NCI-H748 (cell line): ENCODE data around the gene CEBPG.

Source experiments
- DNase-seq: peaks from one replicate; lab custom pipeline; 2025; ENCODE audit not compliant: unreplicated experiment; lab: John Stamatoyannopoulos, UW

Gene CEBPG

DNA sequence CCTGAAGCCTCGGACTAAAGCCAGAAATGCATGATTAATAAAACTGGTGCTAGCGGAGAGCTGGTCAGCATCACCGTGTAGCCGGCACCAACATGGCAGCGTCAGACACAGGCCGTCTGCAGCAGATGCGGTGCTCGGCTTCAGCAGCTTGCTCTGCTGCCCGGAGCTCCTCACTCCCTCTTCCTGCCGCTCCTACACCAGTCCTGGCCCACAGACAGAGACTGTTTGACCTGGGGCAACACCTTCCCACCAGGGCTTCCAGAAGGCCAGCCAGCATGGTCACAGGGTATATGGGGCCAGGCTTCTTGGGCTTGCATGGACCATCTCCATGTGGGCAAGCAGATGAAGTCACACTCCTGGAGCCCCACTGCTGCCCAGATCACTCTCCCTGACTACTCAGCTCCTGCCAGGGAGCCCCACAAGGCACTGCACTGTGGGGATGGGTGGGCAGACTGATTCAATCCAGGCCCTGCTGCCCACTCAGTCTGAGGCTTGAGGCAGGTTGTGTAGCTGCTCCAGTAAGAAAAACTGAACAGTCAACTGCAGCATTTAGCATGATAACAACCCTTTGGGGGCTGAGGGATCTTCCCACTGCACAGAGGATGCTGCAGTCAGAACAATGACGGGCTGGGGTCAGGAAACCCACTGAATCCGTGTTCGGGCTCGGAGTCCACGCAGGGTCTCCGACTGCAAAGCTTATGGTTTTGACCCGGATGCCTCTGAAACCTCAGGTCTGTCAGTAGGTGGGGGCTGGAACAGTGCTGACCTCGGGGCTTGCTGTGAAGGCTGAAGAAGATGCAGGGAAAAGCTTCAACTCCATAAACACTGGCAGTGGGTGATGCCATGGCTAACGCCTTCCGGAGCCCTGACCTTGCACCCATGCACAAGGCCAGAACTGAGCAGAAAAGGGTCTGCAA is 45.6 kb downstream of the CEBPG start:
- DNase-seq: no peak

DNA sequence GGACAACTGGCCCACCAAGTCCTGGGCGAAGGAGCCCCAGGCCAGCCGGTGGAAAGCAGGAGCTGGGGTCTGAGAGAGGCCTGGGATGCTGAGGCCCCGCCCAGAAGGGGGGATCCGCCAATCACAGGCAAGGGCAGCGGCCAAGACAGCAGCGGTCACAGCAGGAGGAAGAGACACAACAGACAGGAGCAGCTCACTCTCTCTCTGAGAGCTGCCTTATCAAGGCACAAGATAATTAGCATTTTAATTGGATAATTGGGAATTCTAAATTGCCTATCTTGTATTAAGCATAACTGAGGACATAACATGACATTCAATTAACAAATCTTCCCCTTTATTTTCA is 46.2 kb downstream of the CEBPG start:
- DNase-seq: no peak

DNA sequence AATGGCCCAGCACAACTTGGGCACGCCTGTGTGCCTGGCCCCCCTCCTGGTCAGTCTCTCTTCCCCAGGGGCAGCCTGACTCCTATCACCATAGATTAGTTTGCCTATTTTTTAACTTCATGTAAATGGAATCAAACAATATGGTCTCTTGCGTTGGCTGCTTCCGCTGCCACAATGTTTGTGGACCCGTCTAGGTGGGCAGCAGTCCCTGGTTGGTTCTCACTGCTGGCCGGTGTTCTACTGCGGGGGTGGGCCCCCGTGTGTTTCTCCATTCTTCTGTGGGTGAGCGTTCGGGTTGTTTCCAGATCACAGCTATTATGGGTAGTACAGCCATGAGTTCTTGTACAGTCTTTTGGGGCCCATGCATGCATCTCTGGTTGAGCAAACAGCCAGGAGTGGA is 47.3 kb downstream of the CEBPG start:
- no peak for DNase-seq

DNA sequence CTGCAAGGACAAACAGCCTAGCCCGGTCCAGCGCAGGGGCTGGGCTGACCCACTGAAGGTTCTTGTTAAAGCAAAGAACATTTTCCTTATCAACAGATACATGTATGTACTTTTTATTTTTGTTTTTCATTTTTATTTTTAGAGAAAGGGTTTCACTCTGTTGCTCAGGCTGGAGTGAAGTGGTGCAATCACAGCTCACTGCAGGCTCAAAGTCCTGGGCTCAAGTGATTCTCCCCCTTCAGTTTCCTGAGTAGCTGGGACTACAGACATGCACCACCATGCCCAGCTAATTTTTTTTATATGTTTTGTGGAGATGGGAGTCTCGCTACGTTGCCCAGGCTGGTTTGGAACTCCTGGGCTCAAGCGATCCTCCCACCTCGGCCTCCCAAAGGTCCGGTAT is 47.9 kb downstream of the CEBPG start:
- DNase-seq: no peak

DNA sequence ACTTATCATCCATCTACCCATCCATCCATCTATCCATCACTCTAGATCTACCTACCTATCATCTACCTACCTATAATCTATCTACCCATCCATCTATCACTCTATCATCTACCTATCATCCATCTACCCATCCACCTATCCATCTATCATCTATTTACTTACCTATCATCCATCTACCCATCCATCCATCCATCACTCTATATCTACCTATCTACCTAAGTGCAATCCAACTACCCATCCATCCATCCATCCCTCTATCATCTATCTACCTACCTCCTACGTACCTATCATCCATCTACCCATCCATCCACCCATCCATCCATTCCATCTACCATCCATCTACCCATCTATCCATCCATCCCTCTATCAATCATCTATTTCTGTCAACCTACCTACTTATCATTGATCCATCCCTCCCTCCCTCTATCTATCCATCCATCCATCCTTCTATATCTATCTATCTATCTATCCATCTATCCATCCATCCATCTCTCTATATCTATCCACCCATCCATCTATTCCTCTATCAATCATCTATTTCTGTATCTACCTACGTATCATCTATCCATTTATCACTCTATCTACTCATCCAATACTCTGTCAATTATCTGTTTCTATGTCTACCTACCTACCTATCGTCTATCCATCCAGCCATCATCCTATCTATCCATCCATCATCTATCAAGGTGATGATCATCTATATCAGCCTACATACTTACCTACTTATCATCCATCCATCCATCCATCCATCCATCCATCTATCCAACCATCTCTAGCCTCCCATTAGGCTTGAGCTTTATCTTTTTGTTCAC is 49.1 kb downstream of the CEBPG start:
- no peak for DNase-seq

GRCh38 chr19:33424181-33424580 is 50.7 kb downstream of the CEBPG start:
- DNase-seq: no peak

- DNase-seq: no peak
These were observed 53.3 kb downstream of the CEBPG start for GRCh38 chr19:33426621-33427361.

DNA sequence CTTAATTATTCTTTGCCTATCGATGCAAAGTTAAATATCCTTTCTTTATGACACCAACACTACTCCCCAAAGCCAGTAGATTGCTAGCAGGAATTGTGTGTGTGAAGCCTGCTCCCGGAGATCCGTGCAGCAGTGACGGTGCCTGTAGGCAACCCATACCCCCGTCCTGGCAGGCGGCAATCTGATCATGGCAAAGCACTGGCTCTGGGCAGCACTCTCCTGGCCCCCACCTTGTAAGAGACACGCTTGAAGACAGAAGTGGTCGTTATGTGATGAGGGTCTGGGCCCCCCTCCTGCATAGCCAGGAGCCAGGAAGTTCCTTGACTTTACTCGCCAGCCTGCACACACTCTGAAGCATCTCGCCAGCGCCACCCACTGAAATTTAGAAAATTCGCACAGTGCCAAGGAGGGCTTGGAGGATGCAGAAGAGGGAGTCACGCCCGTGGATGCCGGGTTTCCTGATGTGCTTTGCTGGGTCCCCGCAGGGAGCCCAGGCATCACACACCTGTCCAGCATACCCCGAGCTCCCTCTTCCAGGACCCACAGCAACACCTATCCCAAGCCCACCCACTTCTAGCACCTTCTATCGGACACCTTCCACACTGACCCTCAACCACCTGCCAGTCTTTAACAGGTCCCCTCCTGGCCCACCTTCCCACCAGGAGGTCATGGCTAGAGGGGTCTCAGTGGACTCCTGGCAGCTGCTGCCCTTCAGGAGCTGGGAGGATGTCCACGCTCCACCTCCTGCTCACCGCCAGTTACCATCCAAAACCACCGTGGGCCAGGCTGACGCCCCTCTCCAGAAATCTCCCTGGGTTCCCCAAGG is 54.5 kb downstream of the CEBPG start:
- no peak for DNase-seq

DNA sequence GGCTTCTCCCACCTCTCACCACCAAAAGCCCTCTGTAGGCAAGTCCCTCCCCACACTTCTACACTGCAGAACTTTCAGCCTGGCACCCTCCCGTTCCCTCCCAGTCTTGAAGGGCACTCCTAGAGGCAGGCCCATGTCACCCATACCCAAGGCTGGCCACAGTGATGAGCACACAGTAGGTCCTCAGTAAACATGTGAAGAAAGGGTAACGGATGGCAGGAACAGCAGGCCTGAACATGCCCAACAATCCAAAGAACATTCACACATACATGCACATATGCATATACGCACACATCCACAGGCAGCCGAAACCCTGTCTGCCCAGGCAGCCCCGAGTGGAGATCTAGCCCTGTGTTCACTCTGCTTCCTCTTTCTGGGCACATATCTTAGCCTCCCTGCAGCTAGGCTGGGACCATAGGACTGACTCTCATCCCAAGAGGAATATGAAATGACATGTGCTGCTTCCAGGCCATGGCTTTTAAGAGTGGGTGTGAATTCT is 55.2 kb downstream of the CEBPG start:
- DNase-seq: no peak

DNA sequence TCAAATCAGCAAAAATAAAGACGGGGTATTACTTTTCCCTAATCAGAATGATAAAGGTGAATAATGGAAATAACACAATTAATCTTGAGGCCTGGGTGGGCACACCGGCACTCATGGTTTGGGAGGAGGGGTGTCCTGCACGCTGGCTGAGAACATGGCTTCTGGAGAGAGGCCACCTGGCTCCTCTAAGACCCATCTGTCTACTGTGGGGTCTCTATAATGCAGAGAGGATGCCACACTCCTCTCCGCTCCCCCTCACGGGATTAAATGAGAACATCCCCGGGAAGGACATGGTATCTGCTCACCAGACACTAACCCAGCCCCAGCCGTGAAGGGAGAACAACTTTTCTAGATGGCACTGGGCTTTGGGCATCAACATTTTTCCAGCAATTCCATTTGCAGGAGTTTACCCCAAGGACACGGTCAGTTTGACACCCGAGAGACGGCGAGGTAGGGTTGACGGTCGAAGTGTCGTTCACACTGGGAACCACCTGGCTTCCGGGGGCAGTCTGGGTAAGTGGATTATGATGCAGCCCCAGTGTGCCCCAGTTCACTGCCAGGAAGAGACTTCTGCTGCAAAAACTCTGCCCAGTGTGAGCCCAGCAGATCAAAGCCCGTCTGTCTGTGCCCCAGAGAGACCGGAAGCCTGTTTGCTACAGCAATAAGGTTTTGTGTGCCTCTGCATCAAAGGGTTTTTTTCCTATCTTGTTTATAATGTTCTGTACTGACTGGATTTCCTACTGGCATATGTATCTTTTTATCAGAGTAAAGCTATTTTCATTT is 56.6 kb downstream of the CEBPG start:
- peak; percentile 37 for DNase-seq

GRCh38 chr19:33430674-33431277 is 57.3 kb downstream of the CEBPG start:
- DNase-seq: peak; percentile 76

- no peak for DNase-seq
These were observed 58.5 kb downstream of the CEBPG start for GRCh38 chr19:33432015-33432414.
